ENCODE measurements around the gene BMPER. TPM values are rescaled to one million over a fixed set of nuclear protein-coding genes. Genes with fewer than 3 reads are reported as not detected.
A peak's percentile ranks its signal among the peaks of the same experiment; 100 is the strongest.

BMPER gene
- total and polyA plus RNA-seq, 2 of the 8 experiments (the other 6 are each of a cell fraction or from before 2014, with no cell fraction given): 0.33 to 0.69 TPM

GRCh38 chr7:33986951-33987947 is 81.9 kb downstream of the BMPER start:
- Histone ChIP-seq H3K9ac (replicated peaks in 1 of 4; ENCODE audit: extremely low read depth in 1 of 4, low read depth in 3 of 4, low read length in 3 of 4) (no peak overlapping the region), H3K4me2 (ENCODE audit: insufficient read depth in 1 of 2, low read depth in 2 of 2, low read length in 2 of 2) (no peak overlapping the region), H3K27ac (ENCODE audit: low read depth, low read length) (no peak overlapping the region), H3K79me1 (ENCODE audit: low read depth, low read length) (no peaks in the 10 kb centered on the region), H4K5ac (ENCODE audit: insufficient read length, low read depth, low read length) (no peak overlapping the region), H3K23ac (ENCODE audit: insufficient read length) (no peak overlapping the region), H3K4ac (replicated peaks; ENCODE audit: insufficient read length, low read depth, low read length) (no peak overlapping the region), H3K4me1 (replicated peaks in 1 of 4; ENCODE audit: control insufficient read depth in 3 of 4, insufficient read depth in 4 of 4, low read length in 3 of 4) (no peaks in the 10 kb centered on the region), H3K56ac (replicated peaks; ENCODE audit: insufficient read length, low read depth, low read length) (no peak overlapping the region), H2BK15ac (ENCODE audit: low read length) (no peak overlapping the region), H3K23me2 (ENCODE audit: low read depth, low read length) (no peaks in the 10 kb centered on the region), H4K91ac (replicated peaks; ENCODE audit: insufficient read length, low read length) (no peak overlapping the region), H2BK5ac (ENCODE audit: low read depth, low read length) (no peak overlapping the region), H3K79me2 (ENCODE audit: control insufficient read depth in 1 of 2, insufficient read depth in 2 of 2, low read length in 2 of 2) (no peaks in the 10 kb centered on the region), H4K20me1 (replicated peaks in 1 of 2; ENCODE audit: control insufficient read depth in 1 of 2, insufficient read depth in 2 of 2, low read length in 2 of 2) (no peaks in the 10 kb centered on the region), H2BK20ac (ENCODE audit: low read length) (no peak overlapping the region), H2BK12ac (ENCODE audit: low read depth, low read length) (no peak overlapping the region), H2AFZ (ENCODE audit: low read length) (no peak overlapping the region), H4K8ac (ENCODE audit: extremely low read depth, insufficient read depth, low read length) (no peak overlapping the region), H3K27me3 (replicated peaks in 1 of 4; ENCODE audit: control insufficient read depth in 3 of 4, extremely low read depth in 1 of 4, insufficient read depth in 3 of 4, low read length in 3 of 4) (no peaks in the 10 kb centered on the region), H2AK5ac (ENCODE audit: low read depth, low read length) (no peak overlapping the region), H2BK120ac (replicated peaks; ENCODE audit: low read depth, low read length) (no peak overlapping the region), H3K4me3 (ENCODE audit: extremely low read depth in 1 of 4, insufficient read depth in 2 of 4, low read depth in 3 of 4, low read length in 4 of 4) (no peak overlapping the region), H3K14ac (ENCODE audit: insufficient read length) (no peak overlapping the region), H3K18ac (ENCODE audit: extremely low read depth, low read length) (no peak overlapping the region), H3K9me3 (ENCODE audit: insufficient read depth in 2 of 2, low read depth in 1 of 2, low read length in 1 of 2) (no peaks in the 10 kb centered on the region), H3K36me3 (ENCODE audit: control insufficient read depth in 2 of 4, insufficient read depth in 4 of 4, low read length in 3 of 4) (no peaks in the 10 kb centered on the region)
- DNase-seq (ENCODE audit: low read depth in 1 of 2, low spot score in 2 of 2) (no peak), FAIRE-seq (no peak)
- TF ChIP-seq JUND (IDR thresholded peaks at IDR 0.05; ENCODE audit: low read length) (0 out of 2 replicates have a peak, but pooled peaks have one; percentile 24), HDAC6 (IDR thresholded peaks at IDR 0.05; ENCODE audit: low read depth, low read length) (no peak)
- ChIA-PET CTCF (ENCODE audit: partially characterized antibody) (interaction anchor here (0.6 to 2.2 kb wide), 4 partner anchors 11 to 100 kb away, joined by 3 to 7 read pairs (median 4); no protein-coding TSS in a partner anchor), POLR2A (ENCODE audit: partially characterized antibody) (interaction anchor here (1.2 kb wide), 1 partner anchor 9 kb away, joined by 3 read pairs; no protein-coding TSS in a partner anchor)
- 89% methylated on average over 9 of the region's 9 CpGs; no CpG with 5 or more reads in 1 of the 2 experiments for WGBS, 2 experiments (ENCODE audit: extremely low coverage in 1 of 2, insufficient coverage in 1 of 2, insufficient read length in 1 of 2, insufficient replicate concordance in 2 of 2, low coverage in 1 of 2, low lambda C conversion rate in 2 of 2, missing lambda C conversion rate in 1 of 2)

Measured in H1 (cell line).